Sigmoid colon (tissue), 7 donors: ENCODE results near the gene TTYH3. TPM values are rescaled to one million over a fixed set of nuclear protein-coding genes. Genes with fewer than 3 reads are reported as not detected.

Experiments
- DNase-seq: peaks from one replicate; pipeline ENCODE4 v3.0.0-alpha.2; 2019
- H3K27ac ChIP-seq, 4 donors: fragments of 200-600 bp; sonication (generic); one replicate each; pipeline ENCODE4 v1.5.1; 2016 to 2019; ENCODE audit warnings: mild to moderate bottlenecking in 1 of 4
- H3K27me3 ChIP-seq, 3 donors: fragments of 200-600 bp; sonication (generic); one replicate each; pipeline ENCODE4 v1.5.1; 2019; ENCODE audit warnings: mild to moderate bottlenecking in 1 of 3
- H3K36me3 ChIP-seq, 4 donors: fragments of 200-600 bp; sonication (generic); one replicate each; pipeline ENCODE4 v1.5.1; 2016 to 2019
- H3K4me1 ChIP-seq, 4 donors: fragments of 200-600 bp; sonication (generic); one replicate each; pipeline ENCODE4 v1.5.1; 2017 to 2019
- H3K4me3 ChIP-seq, 4 donors: fragments of 200-600 bp; sonication (generic); one replicate each; pipeline ENCODE4 v1.5.1; 2017 to 2019; ENCODE audit warnings: mild to moderate bottlenecking in 2 of 4, moderate library complexity in 1 of 4
- H3K9me3 ChIP-seq, 4 donors: fragments of 200-600 bp in 3 of 4; sonication (generic) in 3 of 4; one replicate each; pipeline versions ENCODE4 v1.5.1 to v1.6.1; 2013 to 2019
- CTCF ChIP-seq, 4 experiments: fragments of 450-650 bp in 3 of 4; fragments of 200-600 bp in 1 of 4; IDR thresholded peaks; one replicate each; pipeline ENCODE4 v1.5.1; 2016 to 2019; ENCODE audit warnings: antibody characterized with exemption in 4 of 4, mild to moderate bottlenecking in 3 of 4, moderate library complexity in 2 of 4
- EP300 ChIP-seq, 4 donors: sonication (generic); formaldehyde crosslinking; IDR thresholded peaks; one replicate each; pipeline ENCODE4 v1.6.1; 2017; ENCODE audit warnings: antibody characterized with exemption in 4 of 4
- POLR2A ChIP-seq, 2 donors: fragments of 450-650 bp; IDR thresholded peaks; one replicate each; pipeline ENCODE4 v1.6.1; 2016; ENCODE audit warnings: antibody characterized with exemption in 2 of 2, mild to moderate bottlenecking in 2 of 2, moderate library complexity in 2 of 2
- POLR2AphosphoS5 ChIP-seq, 4 donors: sonication (generic); formaldehyde crosslinking; IDR thresholded peaks; one replicate each; pipeline ENCODE4 v1.6.1; 2017; ENCODE audit warnings: antibody characterized with exemption in 4 of 4
- WGBS, 2 donors: extraction: QIAGEN DNeasy Blood & Tissue Kit; methylation state at CpG; one replicate each; pipeline ENCODE4 v1.1.7; 2013; 5-methylcytosine and 5-hydroxymethylcytosine counted together
- intact Hi-C: fragments of 100-400 bp; cut with DNase I; formaldehyde crosslinking; loops from one replicate; pipeline ENCODE4 v1.15.1; 2023
- polyA plus RNA-seq, 3 donors: library from polyadenylated mRNA; stranded (reverse); fragments of 200-250 nt; gene quantifications; one replicate each; pipeline ENCODE4 v1.2.3, GENCODE V29; 2013
- total RNA-seq, 4 donors: library from RNA; depleted of rRNA; stranded (reverse); fragments of >200 nt; gene quantifications; one replicate each; pipeline ENCODE4 v1.1.0, GENCODE V29; 2016
- donor health status: healthy with polysubstance abuse.
- donor health status: Bipolar disorder and iron deficiency.
- donor health status: healthy.

Gene TTYH3
- total and polyA plus RNA-seq, 7 donors, result 5.4 to 41.7 (median 15.3) TPM

GRCh38 chr7:2629746-2630681 is 1.8 kb upstream of the TTYH3 start:
- no peak overlapping the region for H3K4me3 ChIP-seq
- no peaks in the 10 kb centered on the region for H3K27me3 ChIP-seq
- no peak for TF ChIP-seq EP300 (IDR thresholded peaks at IDR 0.05)
- TF ChIP-seq CTCF (IDR thresholded peaks at IDR 0.05), result no peak
- TF ChIP-seq POLR2AphosphoS5 (IDR thresholded peaks at IDR 0.05), result peak in 1 of 4 donors; percentile 43
- no peak for TF ChIP-seq POLR2A (IDR thresholded peaks at IDR 0.05)
- H3K4me1 ChIP-seq, result peaks cover 0 to 47% (median 41%) of the 10 kb centered on the region in 4 donors
- H3K36me3 ChIP-seq, result no peaks in the 10 kb centered on the region
- WGBS, 2 donors, result 25 to 65% methylated on average over 21 of the region's 21 CpGs
- H3K9me3 ChIP-seq, result no peaks in the 10 kb centered on the region
- H3K27ac ChIP-seq, result peak overlapping the region in 3 of 4 donors; percentile 10 to 34 (median 27)
- DNase-seq, result peak; percentile 66
- intact Hi-C loops, result loop anchor here (5.0 kb wide), 1 partner anchor 73 kb away; the partner anchor contains the start of genes BRAT1 and IQCE

- Histone ChIP-seq H3K36me3 (no peaks in the 10 kb centered on the region), H3K4me1 (peaks cover 0 to 60% (median 46%) of the 10 kb centered on the region in 4 donors), H3K4me3 (peak overlapping the region; percentile 67 to 99 (median 80)), H3K27ac (peak overlapping the region; percentile 77 to 85 (median 82)), H3K27me3 (no peaks in the 10 kb centered on the region), H3K9me3 (no peaks in the 10 kb centered on the region)
- DNase-seq, result peak; percentile 85
- TF ChIP-seq POLR2AphosphoS5 (IDR thresholded peaks at IDR 0.05) (peak in 2 of 4 donors; percentile 25 to 36), EP300 (IDR thresholded peaks at IDR 0.05) (no peak)
- intact Hi-C loops, result loop anchor here (5.0 kb wide), 1 partner anchor 76 kb away; the partner anchor contains the start of genes BRAT1 and IQCE
- 2% methylated on average over 35 of the region's 35 CpGs for WGBS, 2 donors
Observed at GRCh38 chr7:2632733-2633537, 1.1 kb downstream of the TTYH3 start.

- Histone ChIP-seq H3K4me3 (peak overlapping the region; percentile 67 to 99 (median 80)), H3K9me3 (no peaks in the 10 kb centered on the region), H3K27me3 (no peaks in the 10 kb centered on the region), H3K4me1 (peaks cover 0 to 68% (median 53%) of the 10 kb centered on the region in 4 donors), H3K36me3 (no peaks in the 10 kb centered on the region), H3K27ac (peak overlapping the region; percentile 77 to 85 (median 82))
- WGBS, 2 donors, result 34 to 44% methylated on average over 22 of the region's 22 CpGs
- intact Hi-C loops, result loop anchor here (5.0 kb wide), 1 partner anchor 76 kb away; the partner anchor contains the start of genes BRAT1 and IQCE
- DNase-seq, result peak; percentile 86
- peak in 2 of 4 donors; percentile 46 to 70 for TF ChIP-seq POLR2AphosphoS5 (IDR thresholded peaks at IDR 0.05)
- TF ChIP-seq EP300 (IDR thresholded peaks at IDR 0.05), result no peak
Observed at GRCh38 chr7:2633538-2634266, 1.9 kb downstream of the TTYH3 start.

GRCh38 chr7:2634267-2635145 is 2.7 kb downstream of the TTYH3 start:
- no peaks in the 10 kb centered on the region for H3K27me3 ChIP-seq
- no peaks in the 10 kb centered on the region for H3K9me3 ChIP-seq
- H3K4me1 ChIP-seq, result peaks cover 0 to 76% (median 60%) of the 10 kb centered on the region in 4 donors
- no peaks in the 10 kb centered on the region for H3K36me3 ChIP-seq
- H3K27ac ChIP-seq, result peak overlapping the region; percentile 77 to 85 (median 82)
- peak overlapping the region in 3 of 4 donors; percentile 67 to 99 (median 88) for H3K4me3 ChIP-seq
- no peak for DNase-seq
- intact Hi-C loops, result loop anchor here (5.0 kb wide), 1 partner anchor 77 kb away; the partner anchor contains the start of genes BRAT1 and IQCE
- TF ChIP-seq CTCF (IDR thresholded peaks at IDR 0.05) (no peak), EP300 (IDR thresholded peaks at IDR 0.05) (no peak), POLR2A (IDR thresholded peaks at IDR 0.05) (no peak), POLR2AphosphoS5 (IDR thresholded peaks at IDR 0.05) (no peak)
- 87 to 88% methylated on average over 22 of the region's 22 CpGs for WGBS, 2 donors
